HEK293T (cell line): ENCODE data around the gene SDHAF2.
A peak's percentile ranks its signal among the peaks of the same experiment; 100 is the strongest.
"Not testable (repeated sequence)": the region's sequence is repeated elsewhere in the genome, so short reads cannot be mapped to it uniquely, and the experiment has no call there.

ENCODE experiments used
- CTCF ChIA-PET: fragments of 350-600 bp; formaldehyde crosslinking; extraction: SDS; loops from one replicate; lab custom pipeline; 2021; ENCODE audit warnings: antibody characterized with exemption, inconsistent platforms; lab: Yijun Ruan, JAX
- POLR2A ChIA-PET: fragments of 350-600 bp; formaldehyde crosslinking; extraction: SDS; loops from one replicate; lab custom pipeline; 2020; ENCODE audit warnings: antibody characterized with exemption, inconsistent platforms; lab: Yijun Ruan, JAX
- DNase-seq: peaks from one replicate; pipeline ENCODE4 v3.0.0; 2012; ENCODE audit warnings: mixed read lengths; ENCODE audit errors: extremely low spot score
- ARNT ChIP-seq: fragments of 450-650 bp; IDR thresholded peaks from 2 replicates; pipeline ENCODE4 v1.6.1; 2017; ENCODE audit warnings: mild to moderate bottlenecking
- BHLHE40 ChIP-seq: fragments of 450-650 bp; IDR thresholded peaks from 2 replicates; pipeline ENCODE4 v1.6.1; 2016; ENCODE audit warnings: mild to moderate bottlenecking, moderate library complexity, borderline replicate concordance
- CTBP1 ChIP-seq: fragments of 450-650 bp; IDR thresholded peaks from 2 replicates; pipeline ENCODE4 v1.6.1; 2016; ENCODE audit warnings: borderline replicate concordance
- ELF4 ChIP-seq: fragments of 450-650 bp; IDR thresholded peaks from 2 replicates; pipeline ENCODE4 v1.6.1; 2017; ENCODE audit warnings: antibody characterized with exemption
- FOXA1 ChIP-seq: fragments of 450-650 bp; IDR thresholded peaks from 2 replicates; pipeline ENCODE4 v1.6.1; 2016; ENCODE audit warnings: mild to moderate bottlenecking
- FOXK2 ChIP-seq: fragments of 450-650 bp; IDR thresholded peaks from 2 replicates; pipeline ENCODE4 v1.6.1; 2016; ENCODE audit warnings: mild to moderate bottlenecking
- FOXM1 ChIP-seq: fragments of 450-650 bp; IDR thresholded peaks from 2 replicates; pipeline ENCODE4 v1.6.1; 2017; ENCODE audit warnings: mild to moderate bottlenecking, borderline replicate concordance
- HDGF ChIP-seq: fragments of 450-650 bp; IDR thresholded peaks from 2 replicates; pipeline ENCODE4 v1.6.1; 2017; ENCODE audit warnings: antibody characterized with exemption, borderline replicate concordance
- L3MBTL2 ChIP-seq: fragments of 450-650 bp; conservative IDR thresholded peaks from 2 replicates; pipeline ENCODE4 v1.6.1; 2016; ENCODE audit warnings: mild to moderate bottlenecking
- LEF1 ChIP-seq: fragments of 450-650 bp; IDR thresholded peaks from 2 replicates; pipeline ENCODE4 v1.6.1; 2017; ENCODE audit warnings: mild to moderate bottlenecking, borderline replicate concordance
- NFRKB ChIP-seq: fragments of 450-650 bp; IDR thresholded peaks from 2 replicates; pipeline ENCODE4 v1.6.1; 2016; ENCODE audit warnings: mild to moderate bottlenecking, moderate library complexity
- SP1 ChIP-seq: fragments of 450-650 bp; IDR thresholded peaks from 2 replicates; pipeline ENCODE4 v1.6.1; 2017
- SUZ12 ChIP-seq: fragments of 450-650 bp; IDR thresholded peaks from 2 replicates; pipeline ENCODE4 v1.6.1; 2016; ENCODE audit warnings: mild to moderate bottlenecking
- TARDBP ChIP-seq: fragments of 450-650 bp; IDR thresholded peaks from 2 replicates; pipeline ENCODE4 v1.6.1; 2016
- ZNF384 ChIP-seq: fragments of 450-650 bp; IDR thresholded peaks from 2 replicates; pipeline ENCODE4 v1.6.1; 2016
- TF ChIP-seq, protein P1 (sequence below): fragments of 450-650 bp; IDR thresholded peaks from 2 replicates; pipeline ENCODE4 v1.6.1; 2016

SDHAF2 gene

GRCh38 chr11:61429691-61430582, at the start of gene SDHAF2, which contains the start of gene CPSF7:
Gene SDHAF2 (plus strand): TSS chr11:61430124. CDS start chr11:61430147, 23 bp downstream.
Gene CPSF7 (minus strand): TSS chr11:61429975. CDS start chr11:61429235, 740 bp downstream.
- TF ChIP-seq FOXM1 (no peak), SP1 (no peak), ELF4 (peak; percentile 89), CTBP1 (no peak), ZNF384 (no peak), SUZ12 (no peak), FOXA1 (no peak), L3MBTL2 (peak; percentile 43; the same call in 1 of the 2 replicates), NFRKB (peak; percentile 34; the same call in 1 of the 2 replicates), BHLHE40 (no peak), HDGF (no peak), FOXK2 (no peak), TARDBP (no peak), ARNT (no peak), LEF1 (no peak)
- TF ChIP-seq, protein P1, sequence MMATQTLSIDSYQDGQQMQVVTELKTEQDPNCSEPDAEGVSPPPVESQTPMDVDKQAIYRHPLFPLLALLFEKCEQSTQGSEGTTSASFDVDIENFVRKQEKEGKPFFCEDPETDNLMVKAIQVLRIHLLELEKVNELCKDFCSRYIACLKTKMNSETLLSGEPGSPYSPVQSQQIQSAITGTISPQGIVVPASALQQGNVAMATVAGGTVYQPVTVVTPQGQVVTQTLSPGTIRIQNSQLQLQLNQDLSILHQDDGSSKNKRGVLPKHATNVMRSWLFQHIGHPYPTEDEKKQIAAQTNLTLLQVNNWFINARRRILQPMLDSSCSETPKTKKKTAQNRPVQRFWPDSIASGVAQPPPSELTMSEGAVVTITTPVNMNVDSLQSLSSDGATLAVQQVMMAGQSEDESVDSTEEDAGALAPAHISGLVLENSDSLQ, result peak; percentile 39; the same call in 1 of the 2 replicates
- CTCF ChIA-PET, result interaction anchor here (1.1 to 1.5 kb wide), 2 partner anchors 16 to 94 kb away, joined by 4 read pairs; no protein-coding TSS in a partner anchor

DNA sequence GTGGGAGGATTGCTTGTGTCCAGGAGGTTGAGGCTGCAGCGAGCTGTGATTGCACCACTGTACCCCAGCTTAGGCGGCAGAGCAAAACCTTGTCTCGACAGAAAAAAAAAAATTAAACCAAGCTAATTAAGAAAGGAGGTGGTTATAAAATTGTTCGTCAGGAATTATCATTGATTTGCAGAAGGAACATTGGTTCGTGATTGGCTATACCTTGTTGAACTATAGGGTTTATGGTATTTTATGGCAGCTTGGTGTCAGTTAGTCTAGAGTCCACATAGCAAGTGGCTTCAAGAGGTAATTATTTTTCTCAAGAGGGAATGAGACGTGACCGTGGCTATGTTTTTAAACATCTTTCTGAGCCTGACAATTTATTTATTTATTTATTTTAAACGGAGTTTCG, 49.0 kb upstream of the SDHAF2 start:
- POLR2A ChIA-PET, result interaction anchor here (2.5 kb wide), 1 partner anchor 47 kb away, joined by 9 read pairs; no protein-coding TSS in a partner anchor
- TF ChIP-seq CTBP1 (no peak), LEF1 (no peak), SUZ12 (no peak), ZNF384 (no peak), HDGF (no peak), FOXA1 (no peak), L3MBTL2 (no peak), TARDBP (no peak), ELF4 (no peak), NFRKB (no peak), ARNT (no peak), BHLHE40 (no peak), SP1 (no peak), FOXM1 (no peak), FOXK2 (no peak)
- TF ChIP-seq, protein P1, result no peak
- CTCF ChIA-PET, result interaction anchor here (0.6 kb wide), 1 partner anchor 1487 kb away, joined by 3 read pairs; no protein-coding TSS in a partner anchor
- no peak for DNase-seq

More at GRCh38 chr11:61429691-61430582, at the start of gene SDHAF2, which contains the start of gene CPSF7:
- DNase-seq, result peak; percentile 95
- POLR2A ChIA-PET, result interaction anchor here (0.7 to 3.0 kb wide), 18 partner anchors 9 to 1411 kb away, joined by 3 to 20 read pairs (median 4); partner anchors contain the start of genes CYB561A3, DDB1, TKFC and TMEM138

DNA sequence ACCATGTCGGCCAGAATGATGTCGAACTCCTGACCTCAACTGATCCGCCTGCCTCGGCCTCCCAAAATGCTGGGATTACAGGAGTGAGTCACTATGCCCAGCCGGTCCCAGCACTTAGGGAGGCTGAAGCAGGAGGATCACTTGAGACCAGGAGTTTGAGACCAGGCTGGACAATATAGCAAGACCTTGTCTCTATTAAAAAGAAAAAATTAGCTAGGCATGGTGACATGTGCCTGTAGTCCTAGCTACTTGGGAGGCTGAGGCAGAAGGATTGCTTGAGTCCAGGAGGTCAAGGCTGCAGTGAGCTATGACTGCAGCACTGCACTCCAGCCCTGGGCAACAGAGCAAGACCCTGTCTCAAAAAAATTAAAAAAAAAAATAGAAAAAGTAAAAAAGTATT, 46.1 kb upstream of the SDHAF2 start:
- CTCF ChIA-PET, result interaction anchor here (1.8 to 4.3 kb wide), 4 partner anchors 21 to 53 kb away, joined by 6 to 77 read pairs (median 22); partner anchors contain the start of genes CYB561A3, DDB1, TKFC and TMEM138
- POLR2A ChIA-PET, result interaction anchor here (2.7 to 6.3 kb wide), 2 partner anchors 22 to 48 kb away, joined by 24 to 55 read pairs; partner anchors contain the start of genes CYB561A3 and TMEM138
- DNase-seq, result not testable (repeated sequence)

DNA sequence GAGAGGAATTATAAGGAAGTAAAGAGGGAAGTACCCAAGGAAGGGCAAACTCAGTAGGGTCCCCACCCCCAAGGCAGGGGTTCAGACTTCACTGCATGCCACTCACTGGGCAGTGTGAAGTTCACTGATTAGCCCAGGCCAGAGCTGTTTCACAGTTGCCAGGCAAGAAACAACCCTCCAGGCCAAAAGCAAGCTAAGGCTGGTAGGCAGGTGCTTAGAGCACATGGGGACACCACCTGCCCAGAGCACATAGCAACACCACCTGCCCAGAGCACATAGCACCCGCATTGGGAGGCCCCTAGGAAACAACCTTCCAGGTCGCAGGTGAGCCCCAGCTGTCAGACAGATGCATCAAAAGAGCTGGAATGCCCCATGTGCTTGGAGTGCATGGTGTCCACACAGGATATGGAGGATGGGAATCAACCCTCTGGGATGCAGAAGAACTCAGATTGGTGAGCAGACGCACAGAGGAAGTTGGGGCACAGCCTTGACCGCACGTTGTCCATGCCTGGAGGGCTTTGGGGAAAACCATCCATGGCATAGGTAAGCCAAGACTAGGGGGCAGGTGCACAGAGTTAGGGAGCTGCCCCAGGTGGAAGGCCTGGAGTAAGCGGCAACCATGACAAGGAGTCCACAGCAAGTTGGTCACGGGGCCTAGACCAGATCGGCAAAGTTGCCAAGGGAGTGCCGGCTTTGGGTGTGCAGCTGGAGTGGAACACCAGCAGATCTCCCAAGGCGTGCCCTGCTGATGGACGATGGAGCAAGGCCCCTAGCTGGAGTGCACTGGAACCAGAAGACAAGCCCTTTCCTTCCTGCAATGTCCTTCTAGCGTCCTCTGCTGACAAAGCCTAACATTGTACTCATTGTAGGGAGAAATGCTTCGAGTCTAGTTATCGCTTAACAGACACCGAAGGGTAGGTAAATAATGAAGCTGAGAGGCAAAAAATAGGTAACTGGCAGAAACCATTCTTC, 45.4 kb upstream of the SDHAF2 start:
- ChIA-PET CTCF (interaction anchor here (0.6 to 4.3 kb wide), 10 partner anchors 22 to 554 kb away, joined by 3 to 77 read pairs (median 5); partner anchors contain the start of genes CYB561A3, DDB1, TKFC and TMEM138), POLR2A (interaction anchor here (1.0 to 6.3 kb wide), 5 partner anchors 10 to 51 kb away, joined by 4 to 55 read pairs (median 22); partner anchors contain the start of genes CYB561A3, DDB1, TKFC and TMEM138)
- TF ChIP-seq ELF4, result no peak
- TF ChIP-seq FOXA1, result no peak
- TF ChIP-seq FOXM1, result no peak
- TF ChIP-seq FOXK2, result no peak
- TF ChIP-seq, protein P1, result no peak
- no peak for TF ChIP-seq TARDBP
- TF ChIP-seq BHLHE40, result no peak
- no peak for TF ChIP-seq SP1
- no peak for TF ChIP-seq SUZ12
- no peak for TF ChIP-seq HDGF
- no peak for TF ChIP-seq L3MBTL2
- TF ChIP-seq ARNT, result no peak
- no peak for TF ChIP-seq LEF1
- no peak for TF ChIP-seq NFRKB
- no peak for TF ChIP-seq CTBP1
- TF ChIP-seq ZNF384, result no peak
- peak; percentile 30 for DNase-seq
